Right kidney (tissue), 1 donor: ENCODE results near the gene CD244.
"Not testable (repeated sequence)": the region's sequence is repeated elsewhere in the genome, so short reads cannot be mapped to it uniquely, and the experiment has no call there.

ENCODE experiments used
- DNase-seq: peaks from one replicate; pipeline ENCODE4 v3.0.0-alpha.2; 2016

The CD244 gene

GRCh38 chr1:160808289-160808688 lies 54.4 kb downstream of the CD244 start:
- no peak for DNase-seq

DNA sequence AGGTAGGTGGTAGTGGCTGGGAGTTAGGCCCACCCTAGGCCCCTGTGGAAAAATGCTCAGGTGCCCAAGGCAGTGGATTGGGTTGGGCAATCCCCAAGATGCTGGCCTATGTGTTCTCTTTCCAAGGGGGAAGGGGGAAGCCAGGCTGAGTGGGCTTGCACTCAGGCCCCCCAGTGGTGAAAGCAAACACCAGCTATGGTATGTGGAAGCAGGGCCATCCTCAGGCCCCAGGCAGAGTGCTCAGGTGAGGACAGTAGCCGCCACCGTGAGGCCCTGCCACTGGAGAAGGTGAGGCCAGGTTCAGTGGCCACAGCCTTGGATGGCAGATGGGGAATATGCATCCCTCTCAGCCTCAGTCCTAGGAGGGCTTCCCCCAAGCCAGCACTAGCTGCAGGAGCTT lies 54.9 kb downstream of the CD244 start:
- no peak for DNase-seq

- no peak for DNase-seq
Measured at GRCh38 chr1:160807247-160807646, 55.4 kb downstream of the CD244 start.

DNA sequence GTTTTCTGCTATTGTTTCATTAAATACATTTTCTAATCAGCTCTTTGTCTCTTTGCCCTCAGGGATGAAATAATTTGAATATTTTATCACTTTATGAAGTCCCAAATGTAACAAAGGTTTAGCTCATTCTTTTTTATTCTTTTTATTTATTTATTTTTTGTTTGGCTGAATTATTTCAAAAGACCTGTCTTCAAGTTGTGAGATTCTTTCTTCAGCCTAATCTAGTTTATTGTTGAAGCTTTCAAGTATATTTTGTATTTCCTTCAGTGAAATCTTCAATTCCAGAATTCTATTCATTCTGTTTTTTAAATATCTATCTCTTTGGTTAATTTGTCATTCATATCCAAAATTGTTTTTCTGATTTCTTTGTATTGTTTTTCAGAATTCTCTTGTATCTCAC lies 55.9 kb downstream of the CD244 start:
- no peak for DNase-seq

GRCh38 chr1:160806109-160806665 lies 56.5 kb downstream of the CD244 start:
- DNase-seq: no peak

GRCh38 chr1:160801836-160802580 lies 60.7 kb downstream of the CD244 start:
- no peak for DNase-seq

DNA sequence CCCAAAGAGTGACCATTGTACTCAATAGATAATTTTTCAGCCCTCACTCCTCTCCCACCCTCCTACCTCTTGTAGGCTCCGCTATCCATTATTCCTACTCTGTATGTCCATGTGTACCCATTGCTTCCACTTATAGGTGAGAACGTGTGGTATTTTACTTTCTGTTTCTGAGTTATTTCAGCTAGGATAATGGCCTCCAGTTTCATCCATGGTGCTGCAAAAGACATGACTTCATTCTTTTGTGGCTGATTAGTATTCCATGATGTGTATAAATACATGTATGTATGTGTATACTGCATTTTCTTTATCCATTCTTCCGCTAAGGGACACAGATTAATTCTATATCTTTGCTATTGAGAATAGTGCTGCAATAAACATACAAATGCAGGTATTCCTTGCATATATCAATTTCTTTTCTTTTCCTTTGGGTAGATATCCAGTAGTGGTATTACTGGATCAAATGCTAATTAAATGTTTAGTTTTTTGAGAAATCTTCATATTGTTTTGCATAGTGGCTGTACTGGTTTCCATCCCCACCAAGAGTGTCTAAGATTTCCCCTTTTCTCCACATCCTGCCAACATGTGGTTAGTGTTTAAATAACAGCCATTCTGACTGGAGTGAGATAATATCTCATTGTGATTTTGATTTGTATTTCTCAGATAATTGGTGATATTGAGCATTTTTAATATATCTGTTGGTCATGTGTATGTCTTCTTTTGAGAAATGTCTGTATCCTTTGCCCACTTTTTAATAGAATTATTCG lies 61.9 kb downstream of the CD244 start:
- DNase-seq: no peak

GRCh38 chr1:160800142-160800541 lies 62.5 kb downstream of the CD244 start:
- no peak for DNase-seq

DNA sequence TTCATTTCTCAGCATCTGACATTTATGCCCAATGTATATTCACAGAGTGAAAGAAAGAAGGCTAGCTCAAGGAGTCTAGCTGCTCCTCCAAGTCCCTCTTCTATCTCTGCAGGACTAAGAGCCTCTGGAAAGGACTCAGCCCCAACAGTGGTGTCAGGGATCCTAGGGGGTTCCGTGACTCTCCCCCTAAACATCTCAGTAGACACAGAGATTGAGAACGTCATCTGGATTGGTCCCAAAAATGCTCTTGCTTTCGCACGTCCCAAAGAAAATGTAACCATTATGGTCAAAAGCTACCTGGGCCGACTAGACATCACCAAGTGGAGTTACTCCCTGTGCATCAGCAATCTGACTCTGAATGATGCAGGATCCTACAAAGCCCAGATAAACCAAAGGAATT lies 63.0 kb downstream of the CD244 start:
- no peak for DNase-seq

GRCh38 chr1:160798439-160798838 lies 64.2 kb downstream of the CD244 start:
- DNase-seq: no peak

- DNase-seq: no peak
Measured at GRCh38 chr1:160797861-160798273, 64.8 kb downstream of the CD244 start.

- DNase-seq: no peak
Measured at GRCh38 chr1:160797271-160797709, 65.4 kb downstream of the CD244 start.

DNA sequence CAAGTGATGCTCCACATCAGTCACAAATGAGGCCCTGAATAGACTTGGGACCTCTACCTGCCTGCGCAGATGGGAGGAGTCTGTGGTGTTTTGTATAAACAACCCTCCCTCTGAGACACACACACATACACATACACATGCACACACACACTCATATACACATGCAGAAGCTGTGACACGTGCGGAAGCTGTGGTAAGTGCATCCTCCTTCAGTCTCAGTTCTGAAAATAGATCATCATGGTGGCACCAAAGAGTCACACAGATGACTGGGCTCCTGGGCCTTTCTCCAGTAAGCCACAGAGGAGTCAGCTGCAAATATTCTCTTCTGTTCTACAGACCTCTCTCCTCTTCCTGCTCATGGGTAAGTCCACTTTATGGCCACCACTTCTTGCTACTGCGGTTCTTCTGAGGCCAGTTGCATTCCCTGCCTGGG lies 66.7 kb downstream of the CD244 start, which contains the start of gene LY9:
LY9 (plus strand) TSS at position 224 of the 433 bp plus-strand sequence; CDS start at position 238, 14 bp downstream.
- DNase-seq: no peak

DNA sequence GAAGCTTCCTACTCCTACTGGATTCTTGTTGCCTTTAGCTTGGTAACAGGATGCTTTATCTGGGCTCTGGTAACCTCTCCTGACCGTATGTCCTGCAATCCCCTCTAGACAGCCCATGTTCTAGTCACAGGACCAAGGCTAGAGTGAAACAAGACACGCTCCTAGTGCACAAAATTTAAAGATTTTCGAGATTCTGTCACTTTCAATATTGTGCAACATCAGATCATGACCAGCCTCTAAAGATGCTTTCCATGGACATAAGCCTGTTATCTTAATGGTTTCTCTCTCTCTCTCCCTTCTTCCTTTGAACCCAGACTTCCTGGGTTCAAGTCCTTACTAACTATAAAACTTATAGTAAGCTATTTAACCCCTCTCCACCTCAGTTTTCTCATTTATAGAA lies 68.3 kb downstream of the CD244 start:
- DNase-seq: no peak

DNA sequence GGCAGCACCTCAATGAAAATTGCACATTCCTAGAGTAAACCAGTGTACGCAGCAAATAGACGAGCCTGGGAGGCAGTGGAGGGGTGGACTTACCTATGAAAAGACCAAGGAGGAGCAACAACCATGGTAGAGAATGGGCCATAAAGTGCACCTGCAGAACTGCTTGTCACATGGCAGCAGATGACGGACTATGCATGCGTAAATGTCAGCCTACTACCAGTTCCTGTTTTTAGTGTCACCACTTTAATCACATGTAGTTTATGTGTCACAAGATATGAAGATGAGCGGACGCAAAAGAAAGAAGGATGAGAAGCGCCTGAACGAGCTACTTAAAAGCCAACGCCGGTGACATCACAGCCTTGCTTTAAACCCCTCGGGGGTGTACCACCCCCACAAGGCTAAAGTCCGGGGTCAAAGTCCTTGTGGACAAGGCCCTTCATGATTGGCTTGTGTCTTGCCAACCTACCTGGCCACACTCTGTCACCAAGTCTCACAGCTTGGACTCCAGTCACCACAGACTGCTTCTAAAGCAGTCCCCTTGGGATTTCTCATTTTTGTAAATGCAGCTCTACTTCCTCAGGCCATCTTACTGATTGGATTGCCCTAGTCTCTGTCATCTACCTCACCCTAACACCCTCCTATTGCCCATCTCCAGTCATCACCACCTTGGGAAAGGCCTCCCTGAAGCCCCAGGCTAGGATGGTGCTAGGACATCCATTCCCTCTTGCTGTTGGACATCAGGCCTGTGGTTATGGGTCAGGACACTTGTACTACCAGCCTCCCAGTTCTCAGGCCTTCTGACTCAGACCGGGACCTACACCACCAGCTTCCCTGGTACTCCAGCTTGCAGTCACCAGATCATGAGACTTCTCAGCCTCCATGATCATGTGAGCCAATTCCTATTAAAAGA lies 72.7 kb downstream of the CD244 start:
- no peak for DNase-seq

GRCh38 chr1:160789051-160789701 lies 73.5 kb downstream of the CD244 start:
- DNase-seq: no peak

DNA sequence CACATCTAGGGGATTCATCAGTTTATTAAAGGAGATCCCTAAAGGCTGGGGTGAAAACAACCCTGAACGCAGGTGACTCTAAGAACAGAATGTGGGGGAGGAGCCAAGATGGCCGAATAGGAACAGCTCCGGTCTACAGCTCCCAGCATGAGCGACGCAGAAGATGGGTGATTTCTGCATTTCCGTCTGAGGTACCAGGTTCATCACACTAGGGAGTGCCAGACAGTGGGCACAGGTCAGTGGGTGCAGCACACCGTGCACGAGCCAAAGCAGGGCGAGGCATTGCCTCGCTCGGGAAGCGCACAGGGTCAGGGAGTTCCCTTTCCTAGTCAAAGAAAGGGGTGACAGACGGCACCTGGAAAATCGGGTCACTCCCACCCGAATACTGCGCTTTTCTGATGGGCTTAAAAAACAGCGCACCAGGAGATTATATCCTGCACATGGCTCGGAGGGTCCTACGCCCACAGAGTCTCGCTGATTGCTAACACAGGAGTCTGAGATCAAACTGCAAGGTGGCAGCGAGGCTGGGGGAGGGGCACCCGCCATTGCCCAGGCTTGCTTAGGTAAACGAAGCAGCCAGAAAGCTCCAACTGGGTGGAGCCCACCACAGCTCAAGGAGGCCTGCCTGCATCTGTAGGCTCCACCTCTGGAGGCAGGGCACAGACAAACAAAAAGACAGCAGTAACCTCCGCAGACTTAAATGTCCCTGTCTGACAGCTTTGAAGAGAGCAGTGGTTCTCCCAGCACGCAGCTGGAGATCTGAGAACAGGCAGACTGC lies 79.5 kb downstream of the CD244 start:
- not testable (repeated sequence) for DNase-seq

DNA sequence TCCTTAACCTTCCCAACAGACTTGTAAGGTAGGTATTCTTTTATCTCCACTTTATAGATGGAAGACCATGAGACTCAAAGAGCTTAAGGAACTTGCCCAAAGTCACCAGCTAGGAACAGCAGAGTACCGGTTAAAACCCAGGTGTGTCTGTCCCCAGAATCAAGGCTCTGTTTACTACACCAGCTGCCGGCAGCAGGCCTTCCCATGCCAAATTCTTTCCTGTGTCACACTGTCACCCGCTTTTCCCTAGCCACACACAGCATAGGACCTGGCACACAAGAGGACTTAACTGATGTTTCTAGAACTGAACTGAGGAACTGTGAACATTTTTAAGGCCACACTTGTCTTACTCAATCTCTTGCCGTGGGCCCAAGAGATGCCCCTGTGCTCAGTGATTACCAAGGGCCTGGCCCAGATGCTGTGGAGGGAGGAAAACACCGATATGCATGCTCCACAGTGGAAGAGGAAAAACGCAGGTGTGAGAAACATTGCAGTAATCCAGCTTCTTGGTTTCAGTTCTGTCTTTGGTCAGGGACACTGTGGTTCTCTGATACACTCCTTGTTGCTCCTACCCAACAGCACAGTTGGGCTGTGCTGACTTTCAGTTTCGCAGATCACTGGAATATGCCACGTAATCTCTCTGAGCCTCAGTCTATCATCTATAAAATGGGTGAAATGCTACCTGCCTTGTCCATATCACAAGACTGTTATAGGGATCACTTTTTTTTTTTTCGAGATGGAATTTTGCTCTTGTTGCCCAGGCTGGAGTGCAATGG lies 80.6 kb downstream of the CD244 start:
- DNase-seq: no peak

DNA sequence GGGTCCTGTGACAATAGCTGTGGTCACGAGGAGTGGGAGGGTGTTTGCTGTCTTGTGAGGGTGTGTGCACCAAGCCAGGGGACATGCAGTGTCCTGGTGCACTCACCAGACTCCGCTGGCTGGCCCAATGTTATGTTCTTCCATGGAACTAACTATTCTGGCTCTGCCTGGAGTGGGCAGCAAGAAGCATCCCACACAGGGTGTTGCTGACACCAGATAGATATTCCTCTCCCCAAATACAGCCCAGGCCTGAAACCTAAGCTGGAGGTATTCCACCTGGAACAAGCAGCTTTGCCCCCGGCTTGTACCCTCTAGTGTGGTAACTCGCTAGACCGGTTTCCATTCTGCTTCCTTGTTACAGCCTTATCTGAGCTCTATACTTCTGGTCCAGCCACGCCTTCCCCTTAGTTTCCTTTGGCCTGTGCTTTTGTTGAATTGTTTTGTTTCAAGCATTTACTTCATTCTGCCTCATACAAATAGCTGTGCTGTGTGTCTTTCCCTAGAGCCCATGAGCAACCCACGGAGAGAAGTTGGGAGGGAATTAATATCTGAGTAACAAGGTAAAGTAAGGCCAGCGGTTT lies 81.4 kb downstream of the CD244 start:
- peak; percentile 33 for DNase-seq

DNA sequence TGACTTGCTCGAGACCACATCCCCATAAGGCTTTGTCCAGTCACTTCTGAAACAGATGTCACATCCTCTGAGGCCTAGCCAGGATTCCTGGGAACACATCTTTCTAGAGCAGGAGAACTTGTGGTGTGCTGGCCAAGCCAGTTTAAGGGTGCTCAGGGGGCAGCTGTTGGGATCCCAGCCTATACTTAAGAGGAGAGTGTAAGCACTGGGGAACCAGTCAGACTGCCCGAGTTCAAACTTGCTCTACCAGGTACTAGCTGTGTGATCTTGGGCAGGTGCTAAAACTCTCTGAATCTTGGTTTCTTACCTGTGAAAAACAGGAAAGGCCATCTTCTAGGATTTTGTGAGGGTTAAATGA lies 82.3 kb downstream of the CD244 start:
- DNase-seq: no peak
